ENCODE data around the gene PACS2. TPM values are rescaled to one million over a fixed set of nuclear protein-coding genes. Genes with fewer than 3 reads are reported as not detected.

PACS2 gene
- total RNA-seq, 1 experiment from 2014 or later = 72.5 TPM

DNA sequence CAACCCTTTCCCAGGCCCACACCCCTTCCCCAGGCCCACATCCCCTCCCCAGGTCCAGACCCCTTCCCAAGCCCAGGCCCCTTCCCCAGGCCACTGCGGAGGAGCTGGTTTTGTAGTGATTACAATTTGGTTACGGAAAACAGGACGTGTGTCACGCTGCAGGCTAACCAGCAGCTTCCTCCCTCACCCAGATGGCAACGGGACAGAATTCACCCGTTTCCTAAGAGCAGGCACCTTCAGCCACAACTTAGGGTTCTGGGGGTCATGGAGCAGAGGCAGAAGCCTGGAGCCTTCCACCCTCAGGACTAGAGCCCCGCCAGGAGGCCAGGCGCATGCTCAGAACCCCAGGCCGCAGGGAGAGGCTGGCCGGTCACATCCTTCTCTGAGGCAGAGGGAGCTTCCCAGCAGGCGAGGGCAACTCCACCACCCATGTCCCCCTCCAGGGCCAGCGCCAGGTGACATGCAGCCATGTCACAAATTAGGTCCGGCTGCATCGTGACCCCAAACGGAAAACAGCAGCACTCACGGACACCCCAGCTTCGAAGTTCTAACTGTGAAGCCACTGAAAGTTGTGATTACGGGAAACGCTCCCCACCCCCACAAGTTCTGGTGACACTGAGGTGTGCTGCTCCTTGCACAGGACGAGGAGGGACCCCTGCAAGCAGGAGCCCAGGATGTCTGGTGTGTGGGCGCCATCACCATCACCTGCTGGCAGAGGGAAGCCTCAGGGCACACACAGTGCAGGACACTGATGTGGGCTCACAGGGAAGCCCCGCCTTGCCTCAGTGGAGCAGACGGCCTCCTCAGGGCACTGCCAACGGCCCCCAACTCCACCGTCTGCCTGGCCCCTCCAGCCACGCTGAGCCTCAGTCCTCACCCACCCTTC is 21.5 kb upstream of the PACS2 start:
- H3K9ac ChIP-seq (ENCODE audit: extremely low read depth, insufficient read length, low read length) = no peak overlapping the region
- H2BK15ac ChIP-seq (ENCODE audit: low read depth, low read length) = no peak overlapping the region
- H3K27ac Mint-ChIP-seq = no peak overlapping the region
- H2BK5ac ChIP-seq (ENCODE audit: insufficient read length, low read length) = no peak overlapping the region
- no peak overlapping the region; the same call in 1 of the 2 replicates for H3K14ac ChIP-seq (ENCODE audit: insufficient read depth, low read length)
- H3K79me1 ChIP-seq (ENCODE audit: insufficient read depth, low read depth, low read length, poor library complexity, severe bottlenecking) = no peaks in the 10 kb centered on the region
- no peaks in the 10 kb centered on the region for H3K4me1 Mint-ChIP-seq
- no peak overlapping the region for H3K18ac ChIP-seq (ENCODE audit: insufficient read length, low read depth, low read length)
- no peaks in the 10 kb centered on the region for H3K9me3 ChIP-seq (ENCODE audit: control insufficient read depth, low read depth, low read length)
- H3K79me2 ChIP-seq (ENCODE audit: insufficient read depth, low read length) = peaks cover 2% of the 10 kb centered on the region; the same call in 1 of the 2 replicates
- no peak overlapping the region for H4K8ac ChIP-seq (replicated peaks; ENCODE audit: insufficient read length, low read depth, low read length)
- H3K23me2 ChIP-seq (ENCODE audit: insufficient read length, low read depth, low read length, poor library complexity, severe bottlenecking) = no peaks in the 10 kb centered on the region
- no peak overlapping the region for H4K91ac ChIP-seq (ENCODE audit: insufficient read length, low read depth, low read length)
- TF ChIP-seq, protein P1, sequence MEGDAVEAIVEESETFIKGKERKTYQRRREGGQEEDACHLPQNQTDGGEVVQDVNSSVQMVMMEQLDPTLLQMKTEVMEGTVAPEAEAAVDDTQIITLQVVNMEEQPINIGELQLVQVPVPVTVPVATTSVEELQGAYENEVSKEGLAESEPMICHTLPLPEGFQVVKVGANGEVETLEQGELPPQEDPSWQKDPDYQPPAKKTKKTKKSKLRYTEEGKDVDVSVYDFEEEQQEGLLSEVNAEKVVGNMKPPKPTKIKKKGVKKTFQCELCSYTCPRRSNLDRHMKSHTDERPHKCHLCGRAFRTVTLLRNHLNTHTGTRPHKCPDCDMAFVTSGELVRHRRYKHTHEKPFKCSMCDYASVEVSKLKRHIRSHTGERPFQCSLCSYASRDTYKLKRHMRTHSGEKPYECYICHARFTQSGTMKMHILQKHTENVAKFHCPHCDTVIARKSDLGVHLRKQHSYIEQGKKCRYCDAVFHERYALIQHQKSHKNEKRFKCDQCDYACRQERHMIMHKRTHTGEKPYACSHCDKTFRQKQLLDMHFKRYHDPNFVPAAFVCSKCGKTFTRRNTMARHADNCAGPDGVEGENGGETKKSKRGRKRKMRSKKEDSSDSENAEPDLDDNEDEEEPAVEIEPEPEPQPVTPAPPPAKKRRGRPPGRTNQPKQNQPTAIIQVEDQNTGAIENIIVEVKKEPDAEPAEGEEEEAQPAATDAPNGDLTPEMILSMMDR (conservative IDR thresholded peaks at IDR 0.05) = no peak
- no peaks in the 10 kb centered on the region for H3K9me3 Mint-ChIP-seq
- H2BK120ac ChIP-seq (ENCODE audit: low read depth, low read length, poor library complexity, severe bottlenecking) = no peak overlapping the region
- no peaks in the 10 kb centered on the region for H4K20me1 ChIP-seq (ENCODE audit: control insufficient read depth, insufficient read depth, insufficient read length)
- H2BK12ac ChIP-seq (ENCODE audit: insufficient read length, low read depth, low read length) = no peak overlapping the region
- WGBS (ENCODE audit: extremely low coverage, insufficient read length, low lambda C conversion rate) = no CpG with 5 or more reads among the region's 26 CpGs
- no peak overlapping the region for H2AFZ ChIP-seq (ENCODE audit: low read length)
- no peaks in the 10 kb centered on the region for H3K27me3 ChIP-seq (ENCODE audit: insufficient read depth, low read length)
- no peak overlapping the region for H3K56ac ChIP-seq (ENCODE audit: insufficient read length, low read depth, low read length)
- no peaks in the 10 kb centered on the region for H3K4me1 ChIP-seq (ENCODE audit: insufficient read depth, low read length)
- H3K4me3 Mint-ChIP-seq = no peak overlapping the region
- H3K4ac ChIP-seq (ENCODE audit: low read depth, low read length) = no peak overlapping the region
- H3K36me3 Mint-ChIP-seq (ENCODE audit: insufficient read depth in 1 of 3, low read depth in 3 of 3) = no peaks in the 10 kb centered on the region; a peak in 1 of 7 replicates
- H3K4me2 ChIP-seq (ENCODE audit: insufficient read depth, insufficient read length, low read length) = no peak overlapping the region
- H2AK5ac ChIP-seq (ENCODE audit: insufficient read length, low read length) = no peak overlapping the region
- H3K27me3 Mint-ChIP-seq (ENCODE audit: low read depth) = no peaks in the 10 kb centered on the region
- no peak overlapping the region for H4K5ac ChIP-seq (ENCODE audit: insufficient read length, low read depth, low read length)
- no peak overlapping the region for H2BK20ac ChIP-seq (ENCODE audit: low read depth, low read length, poor library complexity, severe bottlenecking)
- no peak overlapping the region for H3K23ac ChIP-seq (ENCODE audit: insufficient read length, low read depth, low read length)
- H3T11ph ChIP-seq (ENCODE audit: low read length) = no peak overlapping the region
- H3K27ac ChIP-seq (ENCODE audit: insufficient read length, low read depth, low read length) = no peak overlapping the region
- DNase-seq = no peak
